ENCODE measurements around the gene UBE2H. TPM values are rescaled to one million over a fixed set of nuclear protein-coding genes. Genes with fewer than 3 reads are reported as not detected.

Gene UBE2H
- total and polyA plus RNA-seq, 10 of the 15 experiments (the other 5 are each of a cell fraction or from before 2014, with no cell fraction given) = 15.6 to 75.5 (median 32.8) TPM

DNA sequence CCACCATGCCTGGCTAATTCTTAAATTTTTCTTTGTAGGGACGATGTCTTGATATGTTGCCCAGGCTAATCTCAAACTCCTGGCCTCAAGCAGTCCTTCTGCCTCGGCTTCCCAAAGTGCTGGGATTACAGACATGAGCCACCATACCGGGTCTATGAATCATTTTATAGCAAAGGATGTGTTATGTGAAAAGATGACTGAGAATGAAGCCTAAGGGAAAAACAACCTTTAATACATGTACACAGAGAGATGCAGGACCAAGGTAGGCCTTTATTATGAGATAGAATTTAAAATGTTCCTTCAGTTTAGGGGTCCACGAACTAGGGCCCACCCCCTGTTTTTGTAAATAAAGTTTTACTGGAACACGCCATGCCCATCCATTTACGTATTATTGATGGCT lies 41.0 kb downstream of the UBE2H start:
- H3K9me3 ChIP-seq (replicated peaks; ENCODE audit: control insufficient read depth, insufficient read depth, low read length) = no peaks in the 10 kb centered on the region
- ChIA-PET POLR2A (no interaction called here), CTCF (no interaction called here), SMC1A (ENCODE audit: uncharacterized antibody, unreplicated experiment) (no interaction called here), RAD21 (ENCODE audit: unreplicated experiment) (no interaction called here)
- no peaks in the 10 kb centered on the region for H4K20me1 ChIP-seq (ENCODE audit: control insufficient read depth, insufficient read depth)
- intact Hi-C loops (cut with micrococcal nuclease; ENCODE audit: unreplicated experiment) = no loop called here
- ATAC-seq = no peak
- BruUV-seq (replicated peaks) = no TSS peak
- H3K4me1 ChIP-seq (ENCODE audit: control insufficient read depth, insufficient read depth, low read length) = no peaks in the 10 kb centered on the region
- no peak overlapping the region for H3K4me3 ChIP-seq
- in situ Hi-C loops (cut with MboI) = no loop called here
- FAIRE-seq = no peak
- no peaks in the 10 kb centered on the region for H3K27me3 ChIP-seq (replicated peaks in 1 of 2; ENCODE audit: control insufficient read depth in 2 of 2, insufficient read depth in 2 of 2, low read length in 1 of 2)
- TF ChIP-seq MYB (IDR thresholded peaks at IDR 0.05; ENCODE audit: borderline replicate concordance, low read depth, low read length) (no peak), TCF12 (IDR thresholded peaks at IDR 0.05; ENCODE audit: low read depth, low read length) (no peak), SMARCA5 (IDR thresholded peaks at IDR 0.05) (no peak), SMC3 (IDR thresholded peaks at IDR 0.05; ENCODE audit: borderline replicate concordance, low read length) (no peak), RBBP5 (conservative IDR thresholded peaks at IDR 0.05) (no peak), RAD21 (IDR thresholded peaks at IDR 0.05; ENCODE audit: insufficient read depth, low read depth, low read length) (no peak), FOXK2 (IDR thresholded peaks at IDR 0.05) (no peak), CHD2 (IDR thresholded peaks at IDR 0.05; ENCODE audit: borderline replicate concordance, low read depth, low read length) (no peak), NR2C1 (IDR thresholded peaks at IDR 0.05) (no peak), CEBPB (IDR thresholded peaks at IDR 0.05; ENCODE audit: borderline replicate concordance in 1 of 2, low read depth in 2 of 2, low read length in 2 of 2) (no peak)
- TF ChIP-seq, protein P1, sequence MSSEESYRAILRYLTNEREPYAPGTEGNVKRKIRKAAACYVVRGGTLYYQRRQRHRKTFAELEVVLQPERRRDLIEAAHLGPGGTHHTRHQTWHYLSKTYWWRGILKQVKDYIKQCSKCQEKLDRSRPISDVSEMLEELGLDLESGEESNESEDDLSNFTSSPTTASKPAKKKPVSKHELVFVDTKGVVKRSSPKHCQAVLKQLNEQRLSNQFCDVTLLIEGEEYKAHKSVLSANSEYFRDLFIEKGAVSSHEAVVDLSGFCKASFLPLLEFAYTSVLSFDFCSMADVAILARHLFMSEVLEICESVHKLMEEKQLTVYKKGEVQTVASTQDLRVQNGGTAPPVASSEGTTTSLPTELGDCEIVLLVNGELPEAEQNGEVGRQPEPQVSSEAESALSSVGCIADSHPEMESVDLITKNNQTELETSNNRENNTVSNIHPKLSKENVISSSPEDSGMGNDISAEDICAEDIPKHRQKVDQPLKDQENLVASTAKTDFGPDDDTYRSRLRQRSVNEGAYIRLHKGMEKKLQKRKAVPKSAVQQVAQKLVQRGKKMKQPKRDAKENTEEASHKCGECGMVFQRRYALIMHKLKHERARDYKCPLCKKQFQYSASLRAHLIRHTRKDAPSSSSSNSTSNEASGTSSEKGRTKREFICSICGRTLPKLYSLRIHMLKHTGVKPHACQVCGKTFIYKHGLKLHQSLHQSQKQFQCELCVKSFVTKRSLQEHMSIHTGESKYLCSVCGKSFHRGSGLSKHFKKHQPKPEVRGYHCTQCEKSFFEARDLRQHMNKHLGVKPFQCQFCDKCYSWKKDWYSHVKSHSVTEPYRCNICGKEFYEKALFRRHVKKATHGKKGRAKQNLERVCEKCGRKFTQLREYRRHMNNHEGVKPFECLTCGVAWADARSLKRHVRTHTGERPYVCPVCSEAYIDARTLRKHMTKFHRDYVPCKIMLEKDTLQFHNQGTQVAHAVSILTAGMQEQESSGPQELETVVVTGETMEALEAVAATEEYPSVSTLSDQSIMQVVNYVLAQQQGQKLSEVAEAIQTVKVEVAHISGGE (CRISPR knock-in tag; IDR thresholded peaks at IDR 0.05) = no peak
- H3K4me2 ChIP-seq (ENCODE audit: control insufficient read depth, insufficient read depth) = no peak overlapping the region
- no peak overlapping the region for H2AFZ ChIP-seq (ENCODE audit: control insufficient read depth, low read depth, low read length)
- no peak overlapping the region for H3K27ac ChIP-seq (ENCODE audit: control insufficient read depth, insufficient read depth)
- no peak for DNase-seq (ENCODE audit: low read depth, low spot score)
- WGBS (ENCODE audit: insufficient coverage, insufficient replicate concordance, low lambda C conversion rate, missing lambda C conversion rate) = 90% methylated on average over 6 of the region's 6 CpGs
- no peak overlapping the region for H3K9ac ChIP-seq (ENCODE audit: control insufficient read depth, insufficient read depth, low read length)
- peaks cover 0 to 6% of the 10 kb centered on the region in 2 experiments; a peak in 3 of 4 replicates for H3K36me3 ChIP-seq (ENCODE audit: control insufficient read depth in 2 of 2, insufficient read depth in 2 of 2, low read length in 1 of 2)
- H3K79me2 ChIP-seq (ENCODE audit: control insufficient read depth, insufficient read depth, low read length) = peaks cover 14% of the 10 kb centered on the region

All from GM12878 (cell line).